PC-3 (cell line): ENCODE measurements around the gene DET1.

Experiments used
- CTCF ChIP-seq: fragments of 300-600 bp; sonication (generic); conservative IDR thresholded peaks from 2 replicates; pipeline ENCODE4 v1.5.1; 2017; ENCODE audit warnings: antibody characterized with exemption, low read depth, mild to moderate bottlenecking, low read length
- EZH2 ChIP-seq: fragments of 300-600 bp; sonication (generic); IDR thresholded peaks from one replicate; pipeline ENCODE4 v1.6.1; 2017; ENCODE audit warnings: antibody characterized with exemption, mild to moderate bottlenecking, low read length; ENCODE audit not compliant: unreplicated experiment

- TF ChIP-seq CTCF (no peak), EZH2 (no peak)
Observed at GRCh38 chr15:88543065-88543776, 3.3 kb downstream of the DET1 start.
